Measurements from ENCODE around the gene TRABD2B. TPM values are rescaled to one million over a fixed set of nuclear protein-coding genes. Genes with fewer than 3 reads are reported as not detected.

Gene TRABD2B
- under 0.01 TPM in 1 of 2 replicates, not detected in the other for total RNA-seq

GRCh38 chr1:47997289-47998200, at the start of gene TRABD2B:
TSS of gene TRABD2B (minus strand) at chr1:47997385.

Other genes with a start within 250 kb of the TRABD2B start
- not detected in 2 replicates for gene SLC5A9, start 225.3 kb upstream of the TRABD2B start, total RNA-seq

Measured in endothelial cell of coronary artery (primary cell).